ENCODE measurements around the gene PRDM4. TPM values are rescaled to one million over a fixed set of nuclear protein-coding genes. Genes with fewer than 3 reads are reported as not detected.
"Not testable (repeated sequence)": the region's sequence is repeated elsewhere in the genome, so short reads cannot be mapped to it uniquely, and the experiment has no call there.

PRDM4 gene
- polyA plus RNA-seq, 1 of the 3 experiments (the other 2 are of a cell fraction) = 22.1 TPM

DNA sequence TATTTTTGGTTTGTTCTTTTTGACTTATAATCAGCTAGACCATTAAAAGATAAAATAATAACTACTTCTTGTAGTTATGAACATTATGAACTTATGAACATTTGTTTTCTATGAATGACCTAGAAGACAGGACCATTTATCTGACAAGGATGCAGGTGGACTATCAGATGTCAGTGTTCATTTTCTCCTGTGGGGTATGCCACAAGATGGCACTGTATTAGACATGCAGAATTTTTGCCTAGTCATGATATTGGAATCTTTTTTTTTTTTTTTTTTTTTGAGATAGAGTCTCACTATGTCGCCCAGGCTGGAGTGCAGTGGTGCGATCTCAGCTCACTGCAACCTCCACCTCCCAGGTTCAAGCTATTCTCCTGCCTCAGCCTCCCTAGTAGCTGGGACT, 65.2 kb downstream of the PRDM4 start:
- POLR2A ChIA-PET; H3K9me2 ChIP-seq; H3K9me3 ChIP-seq; H3K4me1 ChIP-seq (ENCODE audit: control insufficient read depth in 1 of 2, insufficient read depth in 2 of 2, low read depth in 1 of 2, low read length in 1 of 2); DNase-seq; H3F3A ChIP-seq (replicated peaks; ENCODE audit: insufficient read depth); H3K27me3 ChIP-seq (ENCODE audit: insufficient read depth); H2AFZ ChIP-seq (ENCODE audit: low read depth); H3K79me2 ChIP-seq (ENCODE audit: insufficient read depth); H3K9ac ChIP-seq; H3K4me3 ChIP-seq (ENCODE audit: low read depth in 2 of 2, low read length in 1 of 2); H4K20me1 ChIP-seq (ENCODE audit: insufficient read depth); H3K27ac ChIP-seq (ENCODE audit: low read depth in 2 of 2, low read length in 1 of 2); H3K4me2 ChIP-seq: not testable (repeated sequence)
- H3K36me3 ChIP-seq (replicated peaks in 1 of 2; ENCODE audit: control insufficient read depth in 1 of 2, insufficient read depth in 2 of 2, low read length in 1 of 2) = peaks cover 84 to 87% of the 10 kb centered on the region in 2 experiments
- 83% methylated on average over 2 of the region's 2 CpGs for WGBS (ENCODE audit: low lambda C conversion rate)
- CTCF ChIA-PET = interaction anchor here (0.9 to 2.2 kb wide), 5 partner anchors 8 to 191 kb away, joined by 3 to 8 read pairs (median 4); no protein-coding TSS in a partner anchor
- peak; percentile 27; the same call in 1 of the 2 replicates for TF ChIP-seq FOSL2 (IDR thresholded peaks at IDR 0.05; ENCODE audit: borderline replicate concordance, low read depth)
- 0 out of 2 replicates have a peak, but pooled peaks have one; percentile 14 for TF ChIP-seq RAD21 (IDR thresholded peaks at IDR 0.05; ENCODE audit: low read length)
- TF ChIP-seq JUND (IDR thresholded peaks at IDR 0.05) = 0 out of 2 replicates have a peak, but pooled peaks have one; percentile 22
- TF ChIP-seq, protein P1, sequence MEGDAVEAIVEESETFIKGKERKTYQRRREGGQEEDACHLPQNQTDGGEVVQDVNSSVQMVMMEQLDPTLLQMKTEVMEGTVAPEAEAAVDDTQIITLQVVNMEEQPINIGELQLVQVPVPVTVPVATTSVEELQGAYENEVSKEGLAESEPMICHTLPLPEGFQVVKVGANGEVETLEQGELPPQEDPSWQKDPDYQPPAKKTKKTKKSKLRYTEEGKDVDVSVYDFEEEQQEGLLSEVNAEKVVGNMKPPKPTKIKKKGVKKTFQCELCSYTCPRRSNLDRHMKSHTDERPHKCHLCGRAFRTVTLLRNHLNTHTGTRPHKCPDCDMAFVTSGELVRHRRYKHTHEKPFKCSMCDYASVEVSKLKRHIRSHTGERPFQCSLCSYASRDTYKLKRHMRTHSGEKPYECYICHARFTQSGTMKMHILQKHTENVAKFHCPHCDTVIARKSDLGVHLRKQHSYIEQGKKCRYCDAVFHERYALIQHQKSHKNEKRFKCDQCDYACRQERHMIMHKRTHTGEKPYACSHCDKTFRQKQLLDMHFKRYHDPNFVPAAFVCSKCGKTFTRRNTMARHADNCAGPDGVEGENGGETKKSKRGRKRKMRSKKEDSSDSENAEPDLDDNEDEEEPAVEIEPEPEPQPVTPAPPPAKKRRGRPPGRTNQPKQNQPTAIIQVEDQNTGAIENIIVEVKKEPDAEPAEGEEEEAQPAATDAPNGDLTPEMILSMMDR (IDR thresholded peaks at IDR 0.05) = peak; percentile 63
- 0 out of 2 replicates have a peak, but pooled peaks have one; percentile 21 for TF ChIP-seq SMC3 (IDR thresholded peaks at IDR 0.05; ENCODE audit: low read depth, low read length)

- Histone ChIP-seq H3K4me1 (ENCODE audit: control insufficient read depth in 1 of 2, insufficient read depth in 2 of 2, low read depth in 1 of 2, low read length in 1 of 2) (peaks cover 0 to 7% of the 10 kb centered on the region in 2 experiments; a peak in 2 of 4 replicates), H2AFZ (ENCODE audit: low read depth) (peak within 1 kb of the TSS; percentile 99), H3K36me3 (replicated peaks in 1 of 2; ENCODE audit: control insufficient read depth in 1 of 2, insufficient read depth in 2 of 2, low read length in 1 of 2) (peaks cover 18 to 21% of the 10 kb centered on the region in 2 experiments), H3K27me3 (ENCODE audit: insufficient read depth) (no peaks in the 10 kb centered on the region; the same call in 1 of the 2 replicates), H3K4me2 (peak within 1 kb of the TSS; percentile 93), H3K79me2 (ENCODE audit: insufficient read depth) (peaks cover 38% of the 10 kb centered on the region), H4K20me1 (ENCODE audit: insufficient read depth) (no peaks in the 10 kb centered on the region), H3F3A (replicated peaks; ENCODE audit: insufficient read depth) (peaks cover 4% of the 10 kb centered on the region), H3K9ac (peak within 1 kb of the TSS; percentile 95), H3K9me2 (no peaks in the 10 kb centered on the region), H3K4me3 (ENCODE audit: low read depth in 2 of 2, low read length in 1 of 2) (peak within 1 kb of the TSS; percentile 88 to 96), H3K9me3 (no peaks in the 10 kb centered on the region), H3K27ac (ENCODE audit: low read depth in 2 of 2, low read length in 1 of 2) (peak within 1 kb of the TSS; percentile 59 to 70)
- 1% methylated on average over 19 of the region's 51 CpGs for WGBS (ENCODE audit: low lambda C conversion rate)
- CTCF ChIA-PET = interaction anchor here (0.7 to 1.9 kb wide), 6 partner anchors 9 to 554 kb away, joined by 3 to 8 read pairs (median 4); no protein-coding TSS in a partner anchor
- DNase-seq = peak; percentile 98
- POLR2A ChIA-PET = interaction anchor here (0.7 kb wide), 2 partner anchors 13 to 31 kb away, joined by 3 read pairs; no protein-coding TSS in a partner anchor
- 0 out of 2 replicates have a peak, but pooled peaks have one; percentile 32 for TF ChIP-seq FOXJ3 (CRISPR knock-in tag; IDR thresholded peaks at IDR 0.05)
- no peak for TF ChIP-seq RFX5 (IDR thresholded peaks at IDR 0.05; ENCODE audit: low read length)
- TF ChIP-seq EP300 (IDR thresholded peaks at IDR 0.05; ENCODE audit: borderline replicate concordance in 1 of 2, low read depth in 1 of 2, low read length in 1 of 2) = 0 out of 4 replicates have a peak, but pooled peaks of 1 of the 2 experiments have one; percentile 23
- TF ChIP-seq GABPA (IDR thresholded peaks at IDR 0.05; ENCODE audit: low read depth) = peak; percentile 59
- 0 out of 2 replicates have a peak, but pooled peaks have one; percentile 6 for TF ChIP-seq RAD21 (IDR thresholded peaks at IDR 0.05; ENCODE audit: low read length)
- TF ChIP-seq YY1 (IDR thresholded peaks at IDR 0.05; ENCODE audit: low read depth) = peak; percentile 87; the same call in 1 of the 2 replicates
- TF ChIP-seq, protein P1 (IDR thresholded peaks at IDR 0.05) = no peak
- peak; percentile 100 for TF ChIP-seq MAX (IDR thresholded peaks at IDR 0.05; ENCODE audit: low read depth)
- TF ChIP-seq SIN3A (IDR thresholded peaks at IDR 0.05; ENCODE audit: borderline replicate concordance, low read depth, low read length) = peak; percentile 97; the same call in 1 of the 2 replicates
- TF ChIP-seq NRF1 (IDR thresholded peaks at IDR 0.05; ENCODE audit: low read depth, low read length) = peak; percentile 91
- no peak for TF ChIP-seq EZH2phosphoT487 (IDR thresholded peaks at IDR 0.05; ENCODE audit: borderline replicate concordance, low read depth)
- no peak; the same call in 1 of the 2 replicates for TF ChIP-seq USF1 (IDR thresholded peaks at IDR 0.05; ENCODE audit: borderline replicate concordance, low read depth)
- TF ChIP-seq PBX3 (IDR thresholded peaks at IDR 0.05) = no peak
Measured at GRCh38 chr12:107685360-107686248, 75.3 kb downstream of the PRDM4 start, which contains the start of gene PWP1. TSS of gene PWP1 (plus strand) at chr12:107685799. CDS start at chr12:107685900, 101 bp downstream.
